Measurements from ENCODE around the gene WBP2. TPM values are rescaled to one million over a fixed set of nuclear protein-coding genes. Genes with fewer than 3 reads are reported as not detected.
"Not testable (repeated sequence)": the region's sequence is repeated elsewhere in the genome, so short reads cannot be mapped to it uniquely, and the experiment has no call there.

Gene WBP2
- total and polyA plus RNA-seq, 2 of the 13 experiments (the other 11 are each of a cell fraction or from before 2014, with no cell fraction given), result 29.2 to 29.5 TPM

DNA sequence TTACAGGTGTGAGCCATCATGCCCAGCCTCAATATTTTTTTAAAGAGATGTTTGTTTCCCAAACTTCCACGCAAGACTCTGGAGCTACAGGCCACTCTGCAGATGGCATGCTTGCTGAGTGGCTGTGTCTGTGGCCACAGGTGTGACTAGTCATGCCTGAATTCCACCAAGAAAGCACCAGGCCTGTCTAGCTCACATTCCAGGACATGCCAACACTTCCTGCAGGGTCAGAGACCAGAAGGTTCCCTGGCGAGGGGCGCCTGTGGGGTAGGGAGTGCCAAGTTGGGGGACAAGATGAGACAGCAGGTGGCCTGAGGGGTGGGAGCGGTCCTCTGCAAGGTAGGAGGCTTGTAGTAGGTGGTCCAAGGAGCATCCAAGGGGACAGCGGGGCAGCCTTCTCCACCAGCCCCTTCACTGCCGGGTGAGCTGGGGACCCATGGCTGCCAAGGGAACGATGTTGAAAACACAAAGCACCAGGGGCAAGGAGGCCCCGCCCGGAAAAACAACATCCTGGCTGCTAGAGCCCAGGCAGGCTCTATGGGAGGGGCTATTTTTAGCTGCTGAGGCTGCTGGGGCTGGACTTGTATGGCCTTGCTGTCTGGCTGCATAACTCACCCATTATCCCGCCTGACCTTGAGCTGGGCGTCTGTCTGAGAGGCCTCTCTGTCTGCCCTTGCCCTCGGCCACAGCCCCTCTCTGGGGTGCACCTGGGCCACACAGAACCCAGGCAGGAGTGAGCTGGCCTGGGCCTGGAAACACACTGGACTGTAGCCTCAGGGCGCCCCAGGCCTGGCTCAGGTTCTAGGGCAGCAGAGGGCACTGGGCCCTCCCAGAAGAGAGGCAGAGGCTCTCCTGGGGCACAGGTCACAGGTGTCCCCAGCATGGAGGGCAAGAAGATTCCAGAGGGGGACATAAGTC lies 17.6 kb upstream of the WBP2 start (continued):
- TF ChIP-seq HNRNPH1 (optimal IDR thresholded peaks at IDR 0.05; ENCODE audit: low read depth, low read length), result peak; percentile 93
- TF ChIP-seq, protein P1, sequence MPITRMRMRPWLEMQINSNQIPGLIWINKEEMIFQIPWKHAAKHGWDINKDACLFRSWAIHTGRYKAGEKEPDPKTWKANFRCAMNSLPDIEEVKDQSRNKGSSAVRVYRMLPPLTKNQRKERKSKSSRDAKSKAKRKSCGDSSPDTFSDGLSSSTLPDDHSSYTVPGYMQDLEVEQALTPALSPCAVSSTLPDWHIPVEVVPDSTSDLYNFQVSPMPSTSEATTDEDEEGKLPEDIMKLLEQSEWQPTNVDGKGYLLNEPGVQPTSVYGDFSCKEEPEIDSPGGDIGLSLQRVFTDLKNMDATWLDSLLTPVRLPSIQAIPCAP (CRISPR knock-in tag; IDR thresholded peaks at IDR 0.05; ENCODE audit: low read depth), result no peak
- peak; percentile 82 for TF ChIP-seq HMG20A (CRISPR knock-in tag; IDR thresholded peaks at IDR 0.05; ENCODE audit: borderline replicate concordance)
- TF ChIP-seq, protein P2, sequence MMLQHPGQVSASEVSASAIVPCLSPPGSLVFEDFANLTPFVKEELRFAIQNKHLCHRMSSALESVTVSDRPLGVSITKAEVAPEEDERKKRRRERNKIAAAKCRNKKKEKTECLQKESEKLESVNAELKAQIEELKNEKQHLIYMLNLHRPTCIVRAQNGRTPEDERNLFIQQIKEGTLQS (CRISPR knock-in tag; IDR thresholded peaks at IDR 0.05), result no peak; the same call in 1 of the 2 replicates
- TF ChIP-seq ZNF432 (CRISPR knock-in tag; IDR thresholded peaks at IDR 0.05; ENCODE audit: borderline replicate concordance), result no peak
- peak; percentile 87; the same call in 1 of the 2 replicates for TF ChIP-seq NFKB2 (CRISPR knock-in tag; IDR thresholded peaks at IDR 0.05; ENCODE audit: borderline replicate concordance)
- no peak for TF ChIP-seq SNAI1 (CRISPR knock-in tag; IDR thresholded peaks at IDR 0.05; ENCODE audit: borderline replicate concordance)
- TF ChIP-seq NFE2L1 (CRISPR knock-in tag; IDR thresholded peaks at IDR 0.05; ENCODE audit: borderline replicate concordance), result peak; percentile 45; the same call in 1 of the 2 replicates

DNA sequence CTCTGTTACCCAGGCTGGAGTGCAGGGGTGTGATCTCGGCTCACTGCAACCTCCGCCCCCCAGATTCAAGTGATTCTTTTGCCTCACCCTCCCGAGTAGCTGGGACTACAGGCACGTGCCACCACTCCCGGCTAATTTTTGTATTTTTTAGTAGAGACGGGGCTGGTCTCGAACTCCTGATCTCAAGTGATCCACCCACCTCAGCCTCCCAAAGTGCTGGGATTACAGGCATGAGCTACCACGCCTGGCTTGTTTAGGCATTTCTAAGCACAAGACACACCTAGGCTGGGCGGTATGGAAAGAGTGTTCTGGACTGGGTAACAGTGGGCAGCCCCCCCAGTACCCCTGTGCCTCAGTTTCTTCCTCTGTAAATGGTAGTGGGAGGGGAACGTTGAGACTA lies 15.1 kb upstream of the WBP2 start:
- DNase-seq (ENCODE audit: low spot score); CTCF ChIA-PET (ENCODE audit: low intra/inter-chr PET ratio, low total read pairs); intact Hi-C loops (cut with micrococcal nuclease; ENCODE audit: unreplicated experiment); ATAC-seq; H3K27me3 ChIP-seq (ENCODE audit: control insufficient read depth in 1 of 2, insufficient read depth in 2 of 2, low read length in 2 of 2); H4K20me1 ChIP-seq (ENCODE audit: insufficient read depth, low read length); in situ Hi-C loops (cut with HindIII; ENCODE audit: extremely low pct_ligation_motif_present, low pct_unique_long_range_greater_than_20kb); H3K9me3 ChIP-seq (ENCODE audit: low read length); H2AFZ ChIP-seq (ENCODE audit: low read length); H3K79me2 ChIP-seq (ENCODE audit: insufficient read depth, low read length); FAIRE-seq; BruUV-seq (replicated peaks); TF ChIP-seq SP1 (IDR thresholded peaks at IDR 0.05): not testable (repeated sequence)
- Histone ChIP-seq H3K4me2 (ENCODE audit: low read depth, low read length) (peak overlapping the region; percentile 84), H3K36me3 (replicated peaks in 1 of 2; ENCODE audit: control insufficient read depth in 1 of 2, insufficient read depth in 2 of 2, low read length in 2 of 2) (peaks cover 3 to 14% of the 10 kb centered on the region in 2 experiments; a peak in 3 of 5 replicates), H3K4me1 (ENCODE audit: insufficient read depth, low read length) (peaks cover 91% of the 10 kb centered on the region), H3K27ac (ENCODE audit: extremely low read length, insufficient read depth, low read length) (peak overlapping the region; percentile 83), H3K4me3 (replicated peaks in 1 of 3; ENCODE audit: insufficient read depth in 1 of 3, low read depth in 2 of 3, low read length in 3 of 3) (peak overlapping the region; percentile 59 to 75 (median 59); a peak in 5 of 6 replicates), H3K9ac (ENCODE audit: insufficient read depth, low read depth, low read length) (peak overlapping the region; percentile 85)
- 87% methylated on average over 10 of the region's 10 CpGs for WGBS (ENCODE audit: low lambda C conversion rate)
- POLR2A ChIA-PET, result interaction anchor here (1.0 to 13.8 kb wide), 6 partner anchors 13 to 90 kb away, joined by 3 to 454 read pairs (median 14); partner anchors contain the start of genes TRIM65, UNC13D, UNK and WBP2
- 0 out of 2 replicates have a peak, but pooled peaks have one; percentile 5 for TF ChIP-seq THAP11 (CRISPR knock-in tag; IDR thresholded peaks at IDR 0.05)
- TF ChIP-seq KLF16 (CRISPR knock-in tag; IDR thresholded peaks at IDR 0.05), result peak in 1 of 2 experiments; percentile 17; a peak in 1 of 4 replicates
- TF ChIP-seq, protein P3, sequence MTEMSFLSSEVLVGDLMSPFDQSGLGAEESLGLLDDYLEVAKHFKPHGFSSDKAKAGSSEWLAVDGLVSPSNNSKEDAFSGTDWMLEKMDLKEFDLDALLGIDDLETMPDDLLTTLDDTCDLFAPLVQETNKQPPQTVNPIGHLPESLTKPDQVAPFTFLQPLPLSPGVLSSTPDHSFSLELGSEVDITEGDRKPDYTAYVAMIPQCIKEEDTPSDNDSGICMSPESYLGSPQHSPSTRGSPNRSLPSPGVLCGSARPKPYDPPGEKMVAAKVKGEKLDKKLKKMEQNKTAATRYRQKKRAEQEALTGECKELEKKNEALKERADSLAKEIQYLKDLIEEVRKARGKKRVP (CRISPR knock-in tag; IDR thresholded peaks at IDR 0.05), result peak in 1 of 2 experiments; percentile 53; a peak in 2 of 4 replicates
- TF ChIP-seq SP1 (CRISPR knock-in tag; IDR thresholded peaks at IDR 0.05), result 0 out of 2 replicates have a peak, but pooled peaks have one; percentile 4
- peak; percentile 16; the same call in 1 of the 2 replicates for TF ChIP-seq SP4 (CRISPR knock-in tag; IDR thresholded peaks at IDR 0.05)
- peak; percentile 66; the same call in 1 of the 2 replicates for TF ChIP-seq ZNF605 (CRISPR knock-in tag; IDR thresholded peaks at IDR 0.05)
- TF ChIP-seq ZNF792 (CRISPR knock-in tag; IDR thresholded peaks at IDR 0.05), result peak; percentile 23; the same call in 1 of the 2 replicates
- peak; percentile 30 for TF ChIP-seq TEAD3 (CRISPR knock-in tag; optimal IDR thresholded peaks at IDR 0.05; ENCODE audit: borderline replicate concordance)
- 0 out of 2 replicates have a peak, but pooled peaks have one; percentile 3 for TF ChIP-seq ZBTB20 (CRISPR knock-in tag; IDR thresholded peaks at IDR 0.05; ENCODE audit: borderline replicate concordance, low read depth)

Data from HepG2 (cell line).